ENCODE data around the gene NDNF.

GRCh38 chr4:121096629-121097028 lies 24.3 kb upstream of the NDNF start:
- TF ChIP-seq CTCF (IDR thresholded peaks at IDR 0.05): peak; percentile 45 to 83 (median 67)
- TF ChIP-seq POLR2A (IDR thresholded peaks at IDR 0.05): no peak

All from heart left ventricle (tissue), 13 donors.